ENCODE data around the gene CX3CL1. TPM values are rescaled to one million over a fixed set of nuclear protein-coding genes. Genes with fewer than 3 reads are reported as not detected.

The CX3CL1 gene
- total RNA-seq, 1 experiment from 2014 or later = not detected

- Histone ChIP-seq H3F3A (ENCODE audit: low read length, unreplicated experiment) (no peaks in the 10 kb centered on the region), H4K20me1 (ENCODE audit: low read length) (no peaks in the 10 kb centered on the region), H3K9me3 (ENCODE audit: low read length) (no peaks in the 10 kb centered on the region), H3K4me1 (ENCODE audit: insufficient read depth, low read length) (peaks cover 24% of the 10 kb centered on the region), H3K9me2 (replicated peaks; ENCODE audit: low read length) (no peaks in the 10 kb centered on the region), H3K9ac (ENCODE audit: low read length) (no peak overlapping the region), H3K79me2 (ENCODE audit: low read length) (no peaks in the 10 kb centered on the region), H2AFZ (ENCODE audit: low read length) (no peak overlapping the region), H3K36me3 (ENCODE audit: low read depth, low read length) (no peaks in the 10 kb centered on the region), H3K27me3 (ENCODE audit: low read length) (no peaks in the 10 kb centered on the region), H3K27ac (ENCODE audit: low read length) (no peak overlapping the region), H3K4me2 (ENCODE audit: low read length) (no peak overlapping the region), H3K4me3 (ENCODE audit: low read length) (no peak overlapping the region)
- intact Hi-C loops (cut with micrococcal nuclease) = no loop called here
- no TSS peak for BruUV-seq (replicated peaks)
- ATAC-seq (no peak), DNase-seq (peak; percentile 52)
- ChIA-PET POLR2A (ENCODE audit: unreplicated experiment) (no interaction called here), CTCF (no interaction called here)
- TF ChIP-seq EZH2phosphoT487 (IDR thresholded peaks at IDR 0.05; ENCODE audit: borderline replicate concordance, low read length) (no peak), CTCF (conservative IDR thresholded peaks at IDR 0.05; ENCODE audit: low read depth, low read length) (no peak), EZH2 (IDR thresholded peaks at IDR 0.05; ENCODE audit: low read length, unreplicated experiment) (no peak)
Measured at GRCh38 chr16:57380671-57381462, 8.6 kb downstream of the CX3CL1 start.

DNA sequence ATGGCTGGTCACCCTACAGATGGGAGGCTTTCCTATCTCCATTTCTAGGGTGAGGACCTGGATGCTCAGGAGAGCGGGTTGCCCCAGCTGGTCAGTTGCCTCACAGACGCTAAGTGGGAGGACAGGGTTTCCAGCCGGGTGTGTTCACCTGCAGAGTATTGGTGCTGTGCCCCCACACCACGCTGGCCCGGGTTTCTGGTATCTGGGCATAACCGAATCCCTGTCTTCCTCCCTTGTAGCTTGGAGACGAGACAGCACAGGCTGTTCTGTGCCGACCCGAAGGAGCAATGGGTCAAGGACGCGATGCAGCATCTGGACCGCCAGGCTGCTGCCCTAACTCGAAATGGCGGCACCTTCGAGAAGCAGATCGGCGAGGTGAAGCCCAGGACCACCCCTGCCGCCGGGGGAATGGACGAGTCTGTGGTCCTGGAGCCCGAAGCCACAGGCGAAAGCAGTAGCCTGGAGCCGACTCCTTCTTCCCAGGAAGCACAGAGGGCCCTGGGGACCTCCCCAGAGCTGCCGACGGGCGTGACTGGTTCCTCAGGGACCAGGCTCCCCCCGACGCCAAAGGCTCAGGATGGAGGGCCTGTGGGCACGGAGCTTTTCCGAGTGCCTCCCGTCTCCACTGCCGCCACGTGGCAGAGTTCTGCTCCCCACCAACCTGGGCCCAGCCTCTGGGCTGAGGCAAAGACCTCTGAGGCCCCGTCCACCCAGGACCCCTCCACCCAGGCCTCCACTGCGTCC, 9.7 kb downstream of the CX3CL1 start:
- Histone ChIP-seq H3K79me2 (ENCODE audit: low read length) (no peaks in the 10 kb centered on the region), H3K9ac (ENCODE audit: low read length) (no peak overlapping the region), H3K4me1 (ENCODE audit: insufficient read depth, low read length) (peaks cover 19% of the 10 kb centered on the region), H4K20me1 (ENCODE audit: low read length) (no peaks in the 10 kb centered on the region), H3F3A (ENCODE audit: low read length, unreplicated experiment) (no peaks in the 10 kb centered on the region), H3K4me3 (ENCODE audit: low read length) (no peak overlapping the region), H3K36me3 (ENCODE audit: low read depth, low read length) (no peaks in the 10 kb centered on the region), H3K9me2 (replicated peaks; ENCODE audit: low read length) (no peaks in the 10 kb centered on the region), H3K4me2 (ENCODE audit: low read length) (no peak overlapping the region), H3K9me3 (ENCODE audit: low read length) (no peaks in the 10 kb centered on the region), H3K27me3 (ENCODE audit: low read length) (no peaks in the 10 kb centered on the region), H2AFZ (ENCODE audit: low read length) (no peak overlapping the region), H3K27ac (ENCODE audit: low read length) (no peak overlapping the region)
- no peak for DNase-seq
- POLR2A ChIA-PET (ENCODE audit: unreplicated experiment) = no interaction called here
- BruUV-seq (replicated peaks) = no TSS peak
- no peak for ATAC-seq
- TF ChIP-seq EZH2 (IDR thresholded peaks at IDR 0.05; ENCODE audit: low read length, unreplicated experiment) (no peak), EZH2phosphoT487 (IDR thresholded peaks at IDR 0.05; ENCODE audit: borderline replicate concordance, low read length) (no peak), CTCF (conservative IDR thresholded peaks at IDR 0.05; ENCODE audit: low read depth, low read length) (no peak)
- intact Hi-C loops (cut with micrococcal nuclease) = no loop called here
- CTCF ChIA-PET = no interaction called here
